Erythroblast (primary cell): ENCODE results near the gene FOXK1.

ENCODE experiments used
- GATA1 ChIP-seq: IDR thresholded peaks from 2 replicates; pipeline ENCODE4 v1.6.1; 2011; ENCODE audit warnings: low read depth, mild to moderate bottlenecking, control low read depth, low read length, moderate library complexity
- POLR2A ChIP-seq: IDR thresholded peaks from 2 replicates; pipeline ENCODE4 v1.6.1; 2011; ENCODE audit warnings: mild to moderate bottlenecking, low read length

GRCh38 chr7:4779118-4779517, 97.0 kb downstream of the FOXK1 start:
- TF ChIP-seq POLR2A (no peak), GATA1 (no peak)
